Suprapubic skin (tissue), 4 donors: ENCODE data around the gene ALG10B. TPM values are rescaled to one million over a fixed set of nuclear protein-coding genes. Genes with fewer than 3 reads are reported as not detected.
"Not testable (repeated sequence)": the region's sequence is repeated elsewhere in the genome, so short reads cannot be mapped to it uniquely, and the experiment has no call there.

Source experiments
- DNase-seq, 2 donors: peaks; one replicate each; pipeline ENCODE4 v3.0.0-alpha.2; 2019; ENCODE audit warnings: low spot score in 2 of 2
- H3K27ac ChIP-seq: fragments of 200-600 bp; sonication (generic); one replicate; pipeline ENCODE4 v1.5.1; 2019
- H3K27me3 ChIP-seq: fragments of 200-600 bp; sonication (generic); one replicate; pipeline ENCODE4 v1.5.1; 2019
- H3K36me3 ChIP-seq: fragments of 200-600 bp; sonication (generic); one replicate; pipeline ENCODE4 v1.5.1; 2019
- H3K4me1 ChIP-seq: fragments of 200-600 bp; sonication (generic); one replicate; pipeline ENCODE4 v1.5.1; 2019
- H3K4me3 ChIP-seq: fragments of 200-600 bp; sonication (generic); one replicate; pipeline ENCODE4 v1.5.1; 2019; ENCODE audit warnings: mild to moderate bottlenecking
- H3K9me3 ChIP-seq: fragments of 200-600 bp; sonication (generic); one replicate; pipeline ENCODE4 v1.5.1; 2019
- EP300 ChIP-seq: sonication (generic); formaldehyde crosslinking; IDR thresholded peaks from one replicate; pipeline ENCODE4 v1.6.1; 2017; ENCODE audit warnings: antibody characterized with exemption
- POLR2A ChIP-seq, 2 donors: fragments of 450-650 bp; IDR thresholded peaks; one replicate each; pipeline ENCODE4 v1.6.1; 2017; ENCODE audit warnings: antibody characterized with exemption in 2 of 2, mild to moderate bottlenecking in 2 of 2, moderate library complexity in 2 of 2
- POLR2AphosphoS5 ChIP-seq, 3 donors: sonication (generic); formaldehyde crosslinking; IDR thresholded peaks; one replicate each; pipeline ENCODE4 v1.6.1; 2017; ENCODE audit warnings: antibody characterized with exemption in 3 of 3
- WGBS: methylation state at CpG from one replicate; pipeline ENCODE4 v1.1.5; 2018; 5-methylcytosine and 5-hydroxymethylcytosine counted together
- total RNA-seq, 4 donors: library from RNA; depleted of rRNA; stranded (reverse); fragments of >200 nt; gene quantifications; one replicate each; pipeline ENCODE4 v1.1.0, GENCODE V29; 2016
- TF ChIP-seq, protein P1 (sequence below), 2 donors: fragments of 200-600 bp in 1 of 2; fragments of 450-650 bp in 1 of 2; sonication (generic) in 1 of 2; IDR thresholded peaks; one replicate each; pipeline ENCODE4 v1.5.1; 2016 to 2019; ENCODE audit warnings: antibody characterized with exemption in 2 of 2, mild to moderate bottlenecking in 1 of 2, moderate library complexity in 1 of 2

ALG10B gene
- total RNA-seq, 4 donors from 2014 or later = 4.2 to 9.7 (median 6.1) TPM

DNA sequence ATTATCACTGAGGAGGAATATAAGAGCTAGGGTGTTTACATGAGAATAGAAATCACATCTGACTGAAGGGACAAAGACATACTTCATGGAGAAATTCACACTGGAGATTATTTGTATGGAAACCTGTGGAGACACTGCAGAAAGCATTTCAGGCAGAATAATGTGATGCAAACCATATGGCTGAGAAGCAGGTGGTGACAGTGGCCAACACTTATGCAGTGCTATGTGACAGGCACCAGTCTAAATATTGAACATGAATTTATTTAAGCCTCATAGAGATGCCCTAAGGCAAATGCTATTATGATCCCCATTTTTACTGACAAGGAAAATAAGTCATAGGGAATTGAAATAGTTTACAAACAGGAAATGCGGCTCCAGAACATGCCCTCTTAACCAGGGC lies 16.2 kb downstream of the ALG10B start:
- 94% methylated on average over 1 of the region's 1 CpG for WGBS
- H3K4me3 ChIP-seq = no peak overlapping the region
- no peaks in the 10 kb centered on the region for H3K27me3 ChIP-seq
- no peak for TF ChIP-seq EP300
- no peak for TF ChIP-seq POLR2A (IDR thresholded peaks at IDR 0.05)
- TF ChIP-seq, protein P1, sequence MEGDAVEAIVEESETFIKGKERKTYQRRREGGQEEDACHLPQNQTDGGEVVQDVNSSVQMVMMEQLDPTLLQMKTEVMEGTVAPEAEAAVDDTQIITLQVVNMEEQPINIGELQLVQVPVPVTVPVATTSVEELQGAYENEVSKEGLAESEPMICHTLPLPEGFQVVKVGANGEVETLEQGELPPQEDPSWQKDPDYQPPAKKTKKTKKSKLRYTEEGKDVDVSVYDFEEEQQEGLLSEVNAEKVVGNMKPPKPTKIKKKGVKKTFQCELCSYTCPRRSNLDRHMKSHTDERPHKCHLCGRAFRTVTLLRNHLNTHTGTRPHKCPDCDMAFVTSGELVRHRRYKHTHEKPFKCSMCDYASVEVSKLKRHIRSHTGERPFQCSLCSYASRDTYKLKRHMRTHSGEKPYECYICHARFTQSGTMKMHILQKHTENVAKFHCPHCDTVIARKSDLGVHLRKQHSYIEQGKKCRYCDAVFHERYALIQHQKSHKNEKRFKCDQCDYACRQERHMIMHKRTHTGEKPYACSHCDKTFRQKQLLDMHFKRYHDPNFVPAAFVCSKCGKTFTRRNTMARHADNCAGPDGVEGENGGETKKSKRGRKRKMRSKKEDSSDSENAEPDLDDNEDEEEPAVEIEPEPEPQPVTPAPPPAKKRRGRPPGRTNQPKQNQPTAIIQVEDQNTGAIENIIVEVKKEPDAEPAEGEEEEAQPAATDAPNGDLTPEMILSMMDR (IDR thresholded peaks at IDR 0.05) = no peak
- no peak for TF ChIP-seq POLR2AphosphoS5 (IDR thresholded peaks at IDR 0.05)
- no peak overlapping the region for H3K27ac ChIP-seq
- no peaks in the 10 kb centered on the region for H3K36me3 ChIP-seq
- H3K9me3 ChIP-seq = no peaks in the 10 kb centered on the region
- no peak for DNase-seq
- no peaks in the 10 kb centered on the region for H3K4me1 ChIP-seq

- no peak overlapping the region for H3K27ac ChIP-seq
- TF ChIP-seq POLR2AphosphoS5 (IDR thresholded peaks at IDR 0.05) = no peak
- TF ChIP-seq POLR2A (IDR thresholded peaks at IDR 0.05) = no peak
- DNase-seq = no peak
- no peaks in the 10 kb centered on the region for H3K27me3 ChIP-seq
- H3K4me1 ChIP-seq = no peaks in the 10 kb centered on the region
- H3K36me3 ChIP-seq = no peaks in the 10 kb centered on the region
- 75% methylated on average over 3 of the region's 3 CpGs for WGBS
- H3K9me3 ChIP-seq = no peaks in the 10 kb centered on the region
- no peak overlapping the region for H3K4me3 ChIP-seq
Observed at GRCh38 chr12:38342444-38342843, 25.9 kb downstream of the ALG10B start.

DNA sequence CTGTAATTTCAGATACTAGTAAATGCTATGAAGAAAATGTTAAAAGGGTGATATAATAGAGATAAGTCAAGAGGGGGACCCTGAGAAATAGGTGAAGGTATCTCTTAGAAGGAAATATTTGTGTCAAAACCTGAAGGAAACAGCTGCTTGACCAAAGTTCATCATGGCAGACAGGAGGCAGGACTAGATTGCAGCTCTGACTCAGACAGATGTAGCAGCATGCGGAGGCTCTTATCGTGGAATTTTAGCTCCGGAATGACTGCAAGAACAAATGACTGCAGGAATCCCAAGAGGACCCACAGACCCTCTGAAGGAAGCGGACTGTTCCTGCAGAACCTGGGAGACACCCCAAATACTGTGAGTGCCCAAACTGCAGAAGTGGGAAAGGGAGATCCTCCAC lies 26.7 kb downstream of the ALG10B start:
- H3K36me3 ChIP-seq, H3K9me3 ChIP-seq, H3K4me3 ChIP-seq, DNase-seq, H3K27me3 ChIP-seq, H3K4me1 ChIP-seq, H3K27ac ChIP-seq: not testable (repeated sequence)
- WGBS = 69% methylated on average over 4 of the region's 4 CpGs

DNA sequence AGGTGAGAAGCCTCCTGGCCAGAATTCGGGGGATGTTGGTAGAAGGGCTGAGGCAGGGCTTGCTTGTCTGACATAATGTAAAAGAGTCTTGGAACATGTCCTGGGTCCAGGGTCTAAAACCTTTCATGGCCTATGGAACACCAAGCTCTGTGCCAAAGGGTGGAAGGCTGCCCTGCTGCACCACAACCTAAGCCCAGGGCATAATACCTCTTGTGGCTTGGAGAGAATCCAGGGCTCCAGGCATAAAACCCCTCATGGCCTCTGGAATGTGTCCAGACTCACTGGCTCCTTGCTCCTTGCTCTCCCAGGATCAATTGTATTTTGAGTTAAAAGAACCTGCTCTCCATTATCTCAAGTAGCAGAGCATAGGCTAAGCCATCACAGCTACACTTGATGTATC lies 27.3 kb downstream of the ALG10B start:
- H3K36me3 ChIP-seq, H3K27ac ChIP-seq, DNase-seq, H3K4me1 ChIP-seq, H3K9me3 ChIP-seq, H3K27me3 ChIP-seq, H3K4me3 ChIP-seq: not testable (repeated sequence)
- 91% methylated on average over 1 of the region's 1 CpG for WGBS

DNA sequence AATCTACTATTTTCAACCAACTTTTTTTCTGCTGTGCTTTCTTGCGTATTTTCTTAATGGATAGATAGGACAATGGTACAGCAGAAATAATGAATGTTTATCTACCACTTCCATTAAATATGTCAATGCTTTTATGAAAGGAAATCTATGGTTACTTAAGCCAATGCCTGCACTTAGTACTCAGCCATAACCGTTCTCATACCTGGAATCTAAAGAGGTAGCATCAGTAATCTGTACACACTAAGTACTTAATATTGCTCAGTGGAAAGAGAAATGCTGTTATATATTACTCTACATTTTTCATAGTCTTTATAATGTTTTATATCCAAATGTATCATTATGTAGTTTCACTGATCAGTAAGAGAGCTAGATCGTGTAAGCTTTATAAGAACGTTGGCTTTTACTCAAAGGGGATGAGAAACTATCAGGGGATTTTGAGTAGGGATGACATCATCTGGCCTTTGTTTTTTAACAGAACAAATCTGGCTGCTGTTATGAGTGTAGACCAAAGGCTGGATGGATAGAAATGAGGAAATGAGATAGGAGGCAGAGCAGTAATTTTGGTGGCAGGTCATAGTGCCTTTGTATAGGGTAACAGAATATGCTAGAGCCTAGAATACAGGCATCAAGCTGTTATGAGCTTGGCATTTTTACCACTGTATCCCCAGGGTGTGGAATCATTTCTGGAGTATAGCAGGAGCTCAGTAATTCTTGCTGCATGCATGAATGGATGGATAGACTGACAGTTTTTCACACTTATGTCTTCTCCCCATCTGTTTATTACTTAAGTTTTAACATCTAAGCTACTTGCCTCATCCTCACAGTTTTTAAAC lies 34.0 kb downstream of the ALG10B start:
- Histone ChIP-seq H3K4me3 (no peak overlapping the region), H3K9me3 (no peaks in the 10 kb centered on the region), H3K4me1 (no peaks in the 10 kb centered on the region), H3K27ac (no peak overlapping the region), H3K27me3 (no peaks in the 10 kb centered on the region), H3K36me3 (no peaks in the 10 kb centered on the region)
- WGBS = 67% methylated on average over 4 of the region's 4 CpGs
- no peak for DNase-seq
- TF ChIP-seq POLR2A (IDR thresholded peaks at IDR 0.05) (no peak), POLR2AphosphoS5 (IDR thresholded peaks at IDR 0.05) (no peak), EP300 (no peak)
- TF ChIP-seq, protein P1 (IDR thresholded peaks at IDR 0.05) = no peak

DNA sequence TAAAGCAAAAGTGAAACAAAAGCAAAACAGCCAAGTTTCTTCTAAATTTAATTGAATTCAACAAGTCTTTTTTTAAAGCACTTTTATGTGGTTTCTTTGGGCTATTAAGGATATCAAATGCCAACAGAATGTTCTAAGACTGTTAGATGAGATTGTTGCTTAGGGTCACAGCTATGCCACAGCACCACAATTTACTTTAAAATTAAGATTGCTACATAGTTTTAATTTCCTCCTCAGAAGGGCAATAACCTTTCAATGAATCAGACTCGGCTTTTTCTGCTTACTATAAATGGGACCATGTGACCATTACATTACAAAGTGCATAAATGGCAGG lies 34.6 kb downstream of the ALG10B start:
- not testable (repeated sequence) for H3K27ac ChIP-seq, H3K9me3 ChIP-seq, DNase-seq, H3K4me1 ChIP-seq, H3K4me3 ChIP-seq, H3K36me3 ChIP-seq, H3K27me3 ChIP-seq
- 38% methylated on average over 1 of the region's 1 CpG for WGBS

DNA sequence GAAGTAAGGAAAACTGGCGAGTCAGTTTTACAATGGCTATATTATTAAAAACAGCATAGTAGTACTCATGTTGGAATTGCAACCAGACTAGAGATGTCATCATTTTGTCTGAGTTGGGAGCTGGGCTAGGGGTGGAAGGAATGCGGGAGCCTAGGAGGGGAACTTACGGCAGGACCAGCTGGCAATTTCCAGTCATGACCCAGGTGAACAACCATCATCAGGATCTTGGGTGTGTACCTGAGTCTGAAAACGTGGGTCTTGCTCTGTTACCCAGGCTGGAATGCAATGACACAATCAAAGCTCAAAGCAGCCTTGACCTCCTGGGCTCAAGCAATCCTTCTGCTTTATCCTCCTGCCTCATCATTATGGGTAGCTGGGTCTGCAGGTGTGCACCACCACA lies 50.9 kb downstream of the ALG10B start:
- Histone ChIP-seq H3K4me1 (no peaks in the 10 kb centered on the region), H3K27me3 (no peaks in the 10 kb centered on the region), H3K27ac (no peak overlapping the region), H3K4me3 (no peak overlapping the region), H3K9me3 (no peaks in the 10 kb centered on the region), H3K36me3 (no peaks in the 10 kb centered on the region)
- no peak for DNase-seq
- TF ChIP-seq POLR2A (IDR thresholded peaks at IDR 0.05) (no peak), EP300 (no peak)
- WGBS = 76% methylated on average over 4 of the region's 4 CpGs

- Histone ChIP-seq H3K27ac (no peak overlapping the region), H3K9me3 (no peaks in the 10 kb centered on the region), H3K4me3 (no peak overlapping the region), H3K27me3 (no peaks in the 10 kb centered on the region), H3K4me1 (no peaks in the 10 kb centered on the region), H3K36me3 (no peaks in the 10 kb centered on the region)
- 61% methylated on average over 4 of the region's 4 CpGs for WGBS
- DNase-seq = no peak
- TF ChIP-seq POLR2AphosphoS5 (IDR thresholded peaks at IDR 0.05) (no peak), EP300 (no peak)
- TF ChIP-seq, protein P1 (IDR thresholded peaks at IDR 0.05) = no peak
Observed at GRCh38 chr12:38370311-38370710, 53.7 kb downstream of the ALG10B start.
